HK-2 (cell line): ENCODE results near the gene GRHPR.
"Not testable (repeated sequence)": the region's sequence is repeated elsewhere in the genome, so short reads cannot be mapped to it uniquely, and the experiment has no call there.

Source experiments
- DNase-seq: peaks from one replicate; pipeline ENCODE4 v3.0.0-alpha.2; 2018; ENCODE audit not compliant: unreplicated experiment

Gene GRHPR

DNA sequence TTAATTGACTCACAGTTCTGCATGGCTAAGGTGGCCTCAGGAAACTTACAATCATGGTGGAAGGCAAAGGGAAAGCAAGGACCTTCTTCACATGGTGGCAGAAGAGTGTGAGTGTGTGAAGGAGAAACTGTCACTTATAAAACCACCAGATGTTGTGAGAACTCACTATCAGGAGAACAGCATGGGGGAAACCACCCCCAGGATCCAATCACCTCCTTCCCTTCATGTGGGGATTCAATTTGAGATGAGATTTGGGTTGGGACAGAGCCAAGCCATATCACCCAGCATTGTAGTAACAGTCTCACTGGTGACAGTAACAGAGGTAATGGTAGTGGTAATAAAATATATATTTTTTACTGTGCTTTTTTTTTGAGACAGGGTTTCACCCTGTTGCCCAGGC lies 24.6 kb downstream of the GRHPR start:
- no peak for DNase-seq

- DNase-seq, result no peak
Measured at GRCh38 chr9:37449862-37450632, 27.6 kb downstream of the GRHPR start.

- DNase-seq, result no peak
Measured at GRCh38 chr9:37451628-37452027, 29.1 kb downstream of the GRHPR start.

GRCh38 chr9:37452611-37453010 lies 30.1 kb downstream of the GRHPR start:
- DNase-seq, result no peak

- DNase-seq, result no peak
Measured at GRCh38 chr9:37453827-37454226, 31.3 kb downstream of the GRHPR start.

GRCh38 chr9:37454238-37454637 lies 31.7 kb downstream of the GRHPR start:
- DNase-seq, result no peak

GRCh38 chr9:37455884-37456647 lies 33.6 kb downstream of the GRHPR start:
- DNase-seq, result no peak

- DNase-seq, result no peak
Measured at GRCh38 chr9:37456817-37457216, 34.3 kb downstream of the GRHPR start.

DNA sequence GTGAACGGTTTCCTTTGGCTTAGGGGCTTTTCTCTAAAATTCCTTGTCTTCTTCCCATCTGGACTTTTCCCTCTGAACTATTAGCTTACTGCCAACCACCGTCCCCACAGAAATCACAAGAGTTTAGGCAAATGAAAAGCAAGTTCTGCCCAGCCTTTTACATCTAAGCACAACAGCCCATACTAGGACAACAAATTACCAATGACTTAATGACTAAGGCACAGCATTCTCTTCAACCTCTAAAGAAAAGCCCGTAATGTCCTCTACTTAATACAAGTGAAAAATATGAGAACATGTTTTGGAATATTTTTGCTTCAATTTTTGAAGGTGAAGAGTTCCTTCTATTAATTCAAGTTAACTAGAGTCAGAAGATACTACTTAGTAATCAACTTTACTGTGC lies 41.5 kb downstream of the GRHPR start:
- no peak for DNase-seq

- no peak for DNase-seq
Measured at GRCh38 chr9:37464426-37465248, 42.1 kb downstream of the GRHPR start.

GRCh38 chr9:37465249-37466036 lies 42.9 kb downstream of the GRHPR start, which contains the start of gene ZBTB5:
TSS of gene ZBTB5 (minus strand) at chr9:37465450. CDS start at chr9:37442551, 22,899 bp downstream.
- peak; percentile 96 for DNase-seq

GRCh38 chr9:37466037-37466709 lies 43.7 kb downstream of the GRHPR start:
- peak; percentile 76 for DNase-seq

DNA sequence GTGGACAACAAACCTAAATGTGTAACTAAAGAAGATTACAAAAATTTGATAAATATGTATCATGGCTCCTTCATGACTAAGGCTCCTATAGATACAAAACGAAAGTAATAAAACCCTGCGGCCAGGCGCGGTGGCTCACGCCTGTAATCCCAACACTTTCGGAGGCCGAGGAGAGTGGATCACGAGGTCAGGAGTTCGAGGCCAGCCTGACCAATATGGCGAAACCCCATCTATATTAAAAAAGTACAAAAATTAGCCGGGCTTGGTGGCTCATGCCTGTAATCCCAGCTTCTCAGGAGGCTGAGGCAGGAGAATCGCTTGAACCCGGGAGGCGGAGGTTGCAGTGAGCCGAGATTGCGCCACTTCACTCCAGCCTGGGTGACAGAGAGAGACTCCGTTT lies 45.0 kb downstream of the GRHPR start:
- not testable (repeated sequence) for DNase-seq

- no peak for DNase-seq
Measured at GRCh38 chr9:37468620-37469019, 46.1 kb downstream of the GRHPR start.

DNA sequence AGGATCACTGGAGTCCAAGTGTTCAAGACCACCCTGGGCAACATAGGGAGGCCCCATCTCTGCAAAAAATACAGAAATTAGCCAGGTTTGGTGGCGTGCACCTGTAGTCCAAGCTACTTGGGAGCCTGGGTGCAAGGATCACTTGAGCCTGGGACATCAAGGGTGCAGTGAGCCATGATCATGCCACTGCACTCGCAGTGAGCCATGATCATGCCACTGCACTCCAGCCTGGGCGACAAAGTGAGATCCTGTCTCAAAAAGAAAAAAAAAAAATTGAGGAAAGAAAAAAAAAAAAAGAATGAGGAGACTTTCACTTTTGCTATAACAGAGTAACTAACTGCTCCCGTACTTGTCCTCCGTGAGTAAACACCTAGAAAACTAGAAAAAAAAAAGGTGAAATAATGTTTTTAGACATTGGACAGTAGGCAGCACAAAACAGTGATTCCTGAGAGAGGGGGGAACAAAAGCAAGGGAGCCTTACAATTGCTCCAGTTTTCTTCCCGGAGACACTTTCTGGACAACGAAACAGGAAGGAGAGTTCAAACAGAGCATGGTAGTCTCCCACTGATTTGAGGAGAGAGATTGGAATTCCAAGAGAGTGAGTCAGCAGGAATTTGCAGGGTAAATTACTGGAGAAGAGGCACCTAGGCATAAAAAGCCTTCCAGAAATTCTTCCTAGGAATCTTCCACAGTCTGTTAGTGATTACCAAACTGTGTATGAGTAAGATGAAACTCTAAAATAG lies 49.6 kb downstream of the GRHPR start:
- DNase-seq, result no peak

DNA sequence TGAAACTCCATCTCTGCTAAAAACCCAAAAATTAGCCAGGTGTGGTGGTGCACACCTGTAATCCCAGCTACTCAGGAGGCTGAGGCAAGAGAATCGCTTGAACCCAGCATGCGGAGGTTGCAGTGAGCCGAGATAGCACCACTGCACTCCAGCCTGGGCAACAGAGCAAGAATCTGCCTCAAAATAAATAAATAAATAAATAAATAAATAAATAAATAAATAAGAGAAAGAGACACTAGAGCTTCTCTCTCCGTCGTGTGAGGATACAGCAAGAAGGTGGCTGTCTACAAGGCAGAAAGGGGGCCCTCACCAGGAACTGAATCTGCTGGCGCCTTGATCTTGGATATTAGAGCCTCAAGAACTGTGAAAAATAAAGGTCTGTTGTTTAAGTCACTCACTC lies 51.5 kb downstream of the GRHPR start:
- DNase-seq, result not testable (repeated sequence)

DNA sequence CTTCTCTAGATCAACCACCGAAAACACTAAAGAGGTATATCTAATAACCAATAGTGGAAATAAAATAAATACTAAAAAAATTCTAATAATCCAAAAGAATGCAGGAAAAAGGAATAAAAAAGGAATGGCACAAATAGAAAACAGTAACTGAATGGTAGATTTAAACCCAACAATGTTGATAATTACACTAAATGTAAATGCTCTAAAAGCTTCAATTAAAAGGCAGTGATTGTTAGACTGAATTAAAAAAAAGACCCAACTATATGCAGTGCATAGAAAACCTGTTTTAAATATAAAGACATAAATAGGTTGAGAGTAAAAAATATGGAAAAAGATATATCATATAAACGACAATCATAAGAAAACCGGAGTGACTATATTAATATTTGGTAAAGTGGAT lies 51.9 kb downstream of the GRHPR start:
- no peak for DNase-seq

DNA sequence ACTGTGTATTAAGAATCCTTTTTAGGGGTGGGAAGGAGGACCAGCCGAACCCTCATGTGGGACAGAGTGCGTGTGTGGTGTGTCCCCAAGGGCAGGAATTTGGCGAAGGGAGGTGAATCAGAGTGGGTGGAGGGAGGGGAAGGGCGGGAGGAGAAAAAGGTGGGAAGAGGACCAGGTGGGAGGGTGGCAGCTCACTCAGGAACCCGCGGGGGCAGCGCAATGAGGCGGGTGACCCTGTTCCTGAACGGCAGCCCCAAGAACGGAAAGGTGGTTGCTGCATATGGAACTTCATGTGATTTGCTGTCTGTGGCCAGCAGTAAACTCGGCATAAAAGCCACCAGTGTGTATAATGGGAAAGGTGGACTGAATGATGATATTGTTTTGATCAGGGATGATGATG lies 54.4 kb downstream of the GRHPR start:
- DNase-seq, result no peak

GRCh38 chr9:37477443-37477842 lies 54.9 kb downstream of the GRHPR start:
- not testable (repeated sequence) for DNase-seq

GRCh38 chr9:37477987-37478619 lies 55.6 kb downstream of the GRHPR start:
- not testable (repeated sequence) for DNase-seq
